Stimulated activated naive CD8-positive, alpha-beta T cell treated with anti-CD3 and anti-CD28 coated beads, Interleukin-15, amount 100 ng/mL, for 72 hours (primary cell): ENCODE results near the gene SELL.
A peak's percentile ranks its signal among the peaks of the same experiment; 100 is the strongest.
"Not testable (repeated sequence)": the region's sequence is repeated elsewhere in the genome, so short reads cannot be mapped to it uniquely, and the experiment has no call there.

ENCODE experiments used
- ATAC-seq: fragments of 150-1000 bp; cut with Tn5 transposase; 2 replicates; pipeline ENCODE4 v1.10.0; 2021; ENCODE audit warnings: mild to moderate bottlenecking, moderate library complexity
- DNase-seq, 2 donors: peaks; one replicate each; pipeline ENCODE4 v3.0.0; 2021 to 2022
- H3K27ac Mint-ChIP-seq, 2 donors: one replicate each; pipeline ENCODE4 v1.8.0; 2022; ENCODE audit warnings: mild to moderate bottlenecking in 2 of 2, mixed read lengths in 2 of 2, moderate library complexity in 2 of 2
- H3K27me3 Mint-ChIP-seq: one replicate; pipeline ENCODE4 v1.8.0; 2022; ENCODE audit warnings: mixed read lengths
- H3K4me1 Mint-ChIP-seq: one replicate; pipeline ENCODE4 v1.8.0; 2022; ENCODE audit warnings: mild to moderate bottlenecking, mixed read lengths
- H3K4me3 Mint-ChIP-seq, 2 donors: one replicate each; pipeline ENCODE4 v1.8.0; 2022; ENCODE audit warnings: mild to moderate bottlenecking in 2 of 2, mixed read lengths in 2 of 2, moderate library complexity in 1 of 2
- H3K9me3 Mint-ChIP-seq, 2 donors: one replicate each; pipeline ENCODE4 v1.8.0; 2022; ENCODE audit warnings: mixed read lengths in 2 of 2

SELL gene

GRCh38 chr1:169692756-169693460, 18.5 kb downstream of the SELL start:
- H3K4me1 Mint-ChIP-seq, result peaks cover 45% of the 10 kb centered on the region
- peak; percentile 86 for ATAC-seq
- peak overlapping the region; percentile 69 to 80 for H3K4me3 Mint-ChIP-seq
- peak in 1 of 2 donors; percentile 75 for DNase-seq
- no peaks in the 10 kb centered on the region for H3K9me3 Mint-ChIP-seq
- no peaks in the 10 kb centered on the region for H3K27me3 Mint-ChIP-seq
- peak overlapping the region; percentile 82 to 87 for H3K27ac Mint-ChIP-seq

GRCh38 chr1:169690489-169690888, 20.9 kb downstream of the SELL start:
- no peak for DNase-seq
- no peaks in the 10 kb centered on the region for H3K27me3 Mint-ChIP-seq
- peaks cover 20% of the 10 kb centered on the region for H3K4me1 Mint-ChIP-seq
- H3K4me3 Mint-ChIP-seq, result peak overlapping the region; percentile 66 to 69
- peak overlapping the region; percentile 33 to 92 for H3K27ac Mint-ChIP-seq
- no peak for ATAC-seq
- no peaks in the 10 kb centered on the region for H3K9me3 Mint-ChIP-seq

GRCh38 chr1:169689395-169689794, 22.0 kb downstream of the SELL start:
- H3K9me3 Mint-ChIP-seq, result no peaks in the 10 kb centered on the region
- H3K27ac Mint-ChIP-seq, result peak overlapping the region in 1 of 2 donors; percentile 75
- no peak for ATAC-seq
- DNase-seq, result no peak
- H3K27me3 Mint-ChIP-seq, result no peaks in the 10 kb centered on the region
- peak overlapping the region in 1 of 2 donors; percentile 48 for H3K4me3 Mint-ChIP-seq
- peaks cover 9% of the 10 kb centered on the region for H3K4me1 Mint-ChIP-seq

GRCh38 chr1:169688377-169688776, 23.0 kb downstream of the SELL start:
- not testable (repeated sequence) for DNase-seq, H3K4me1 Mint-ChIP-seq, H3K27ac Mint-ChIP-seq, H3K9me3 Mint-ChIP-seq, ATAC-seq, H3K27me3 Mint-ChIP-seq
- H3K4me3 Mint-ChIP-seq, result peak overlapping the region in 1 of 2 donors; percentile 21

- no peaks in the 10 kb centered on the region for H3K27me3 Mint-ChIP-seq
- DNase-seq, result no peak
- H3K4me3 Mint-ChIP-seq, result no peak overlapping the region
- H3K4me1 Mint-ChIP-seq, result peaks cover 39% of the 10 kb centered on the region
- no peak overlapping the region for H3K27ac Mint-ChIP-seq
- H3K9me3 Mint-ChIP-seq, result no peaks in the 10 kb centered on the region
- no peak for ATAC-seq
Measured at GRCh38 chr1:169683661-169684060, 27.8 kb downstream of the SELL start.

- H3K4me3 Mint-ChIP-seq, H3K27ac Mint-ChIP-seq, ATAC-seq, H3K9me3 Mint-ChIP-seq, H3K27me3 Mint-ChIP-seq: not testable (repeated sequence)
- DNase-seq, result peak in 1 of 2 donors; percentile 38
- peaks cover 42% of the 10 kb centered on the region for H3K4me1 Mint-ChIP-seq
Measured at GRCh38 chr1:169683168-169683567, 28.3 kb downstream of the SELL start.

GRCh38 chr1:169682071-169682470, 29.3 kb downstream of the SELL start:
- Mint-ChIP-seq H3K4me1 (peaks cover 53% of the 10 kb centered on the region), H3K27me3 (no peaks in the 10 kb centered on the region), H3K9me3 (no peaks in the 10 kb centered on the region), H3K4me3 (peak overlapping the region; percentile 55 to 81), H3K27ac (peak overlapping the region; percentile 32 to 77)
- no peak for DNase-seq
- no peak for ATAC-seq

GRCh38 chr1:169681140-169681539, 30.3 kb downstream of the SELL start:
- Mint-ChIP-seq H3K27ac (peak overlapping the region; percentile 74 to 77), H3K27me3 (no peaks in the 10 kb centered on the region), H3K4me1 (peaks cover 62% of the 10 kb centered on the region), H3K9me3 (no peaks in the 10 kb centered on the region), H3K4me3 (peak overlapping the region; percentile 66 to 81)
- no peak for DNase-seq
- ATAC-seq, result no peak

- Mint-ChIP-seq H3K9me3 (no peaks in the 10 kb centered on the region), H3K4me3 (peak overlapping the region; percentile 66 to 81), H3K27ac (peak overlapping the region; percentile 74 to 77), H3K27me3 (no peaks in the 10 kb centered on the region), H3K4me1 (peaks cover 69% of the 10 kb centered on the region)
- ATAC-seq (peak; percentile 91), DNase-seq (peak in 1 of 2 donors; percentile 60)
Measured at GRCh38 chr1:169680377-169681019, 30.9 kb downstream of the SELL start.

GRCh38 chr1:169679692-169680091, 31.7 kb downstream of the SELL start:
- DNase-seq (no peak), ATAC-seq (no peak)
- no peaks in the 10 kb centered on the region for H3K9me3 Mint-ChIP-seq
- H3K4me1 Mint-ChIP-seq, result peaks cover 71% of the 10 kb centered on the region
- no peaks in the 10 kb centered on the region for H3K27me3 Mint-ChIP-seq
- H3K4me3 Mint-ChIP-seq, result peak overlapping the region in 1 of 2 donors; percentile 81
- no peak overlapping the region for H3K27ac Mint-ChIP-seq

GRCh38 chr1:169676001-169676400, 35.4 kb downstream of the SELL start:
- H3K27me3 Mint-ChIP-seq, result no peaks in the 10 kb centered on the region
- no peak overlapping the region for H3K4me3 Mint-ChIP-seq
- no peak overlapping the region for H3K27ac Mint-ChIP-seq
- H3K9me3 Mint-ChIP-seq, result peaks cover 0 to 9% of the 10 kb centered on the region in 2 donors
- no peak for ATAC-seq
- DNase-seq, result no peak
- H3K4me1 Mint-ChIP-seq, result peaks cover 66% of the 10 kb centered on the region

- peaks cover 62% of the 10 kb centered on the region for H3K4me1 Mint-ChIP-seq
- no peak for DNase-seq
Measured at GRCh38 chr1:169670836-169671235, 40.6 kb downstream of the SELL start.

GRCh38 chr1:169670244-169670643, 41.2 kb downstream of the SELL start:
- Mint-ChIP-seq H3K4me3 (peak overlapping the region in 1 of 2 donors; percentile 38), H3K9me3 (peaks cover 13 to 18% of the 10 kb centered on the region in 2 donors), H3K27ac (peak overlapping the region; percentile 50 to 74), H3K4me1 (peaks cover 56% of the 10 kb centered on the region)
- not testable (repeated sequence) for H3K27me3 Mint-ChIP-seq, DNase-seq, ATAC-seq

More at GRCh38 chr1:169670836-169671235, 40.6 kb downstream of the SELL start:
- Mint-ChIP-seq H3K27ac (no peak overlapping the region), H3K9me3 (peaks cover 13 to 18% of the 10 kb centered on the region in 2 donors), H3K4me3 (peak overlapping the region in 1 of 2 donors; percentile 38), H3K27me3 (no peaks in the 10 kb centered on the region)
- no peak for ATAC-seq

- H3K27me3 Mint-ChIP-seq, DNase-seq: not testable (repeated sequence)
- Mint-ChIP-seq H3K9me3 (peaks cover 13 to 14% of the 10 kb centered on the region in 2 donors), H3K4me1 (peaks cover 72% of the 10 kb centered on the region), H3K27ac (peak overlapping the region; percentile 89 to 97), H3K4me3 (peak overlapping the region; percentile 72 to 76)
- peak; percentile 40 for ATAC-seq
Measured at GRCh38 chr1:169667699-169668596, 43.5 kb downstream of the SELL start.

- ATAC-seq, result peak; percentile 84
- not testable (repeated sequence) for DNase-seq, H3K27me3 Mint-ChIP-seq
- peaks cover 8 to 13% of the 10 kb centered on the region in 2 donors for H3K9me3 Mint-ChIP-seq
- peaks cover 76% of the 10 kb centered on the region for H3K4me1 Mint-ChIP-seq
- H3K4me3 Mint-ChIP-seq, result peak overlapping the region; percentile 72 to 76
- peak overlapping the region; percentile 72 to 97 for H3K27ac Mint-ChIP-seq
Measured at GRCh38 chr1:169667227-169667639, 44.2 kb downstream of the SELL start.
